GM23338 (cell line): Measurements from ENCODE around the gene LRRIQ4. TPM values are rescaled to one million over a fixed set of nuclear protein-coding genes. Genes with fewer than 3 reads are reported as not detected.

Experiments used
- ATAC-seq: fragments of 200-7000 bp; cut with Tn5 transposase; 3 replicates; pipeline ENCODE4 v1.9.1; 2020
- DNase-seq: peaks from one replicate; pipeline ENCODE4 v3.0.0-alpha.2; 2015; ENCODE audit warnings: low spot score
- H2AFZ ChIP-seq: fragments of 200-600 bp; sonication (generic); 2 replicates; pipeline ENCODE4 v1.8.0; 2016; ENCODE audit warnings: antibody characterized with exemption, mild to moderate bottlenecking, moderate library complexity
- H3F3A ChIP-seq: fragments of 200-600 bp; sonication (generic); replicated peaks from 2 replicates; pipeline ENCODE4 v1.8.0; 2017; ENCODE audit warnings: antibody characterized with exemption, mixed run types, low read depth
- H3K27ac ChIP-seq: fragments of 200-600 bp; sonication (generic); 2 replicates; pipeline ENCODE4 v1.6.1; 2016; ENCODE audit warnings: low read depth
- H3K27me3 ChIP-seq: fragments of 200-600 bp; sonication (generic); 2 replicates; pipeline ENCODE4 v1.8.0; 2016; ENCODE audit warnings: mild to moderate bottlenecking, mixed run types, moderate library complexity; ENCODE audit not compliant: insufficient read depth
- H3K36me3 ChIP-seq: fragments of 200-600 bp; sonication (generic); 2 replicates; pipeline ENCODE4 v1.8.0; 2016; ENCODE audit warnings: mild to moderate bottlenecking; ENCODE audit not compliant: insufficient read depth
- H3K4me1 ChIP-seq: fragments of 200-600 bp; sonication (generic); 2 replicates; pipeline ENCODE4 v1.8.0; 2016; ENCODE audit warnings: mild to moderate bottlenecking, moderate library complexity; ENCODE audit not compliant: insufficient read depth
- H3K4me2 ChIP-seq: fragments of 200-600 bp; sonication (generic); 2 replicates; pipeline ENCODE4 v1.7.1; 2017; ENCODE audit warnings: mixed run types
- H3K4me3 ChIP-seq: fragments of 200-600 bp; sonication (generic); 2 replicates; pipeline ENCODE4 v1.6.1; 2016; ENCODE audit warnings: mixed run types
- H3K79me2 ChIP-seq: fragments of 200-600 bp; sonication (generic); replicated peaks from 2 replicates; pipeline ENCODE4 v1.8.0; 2017; ENCODE audit warnings: mild to moderate bottlenecking; ENCODE audit not compliant: insufficient read depth
- H3K9me2 ChIP-seq: fragments of 200-600 bp; sonication (generic); 2 replicates; pipeline ENCODE4 v1.8.0; 2017; ENCODE audit not compliant: insufficient read depth
- H4K20me1 ChIP-seq: fragments of 200-600 bp; sonication (generic); replicated peaks from 2 replicates; pipeline ENCODE4 v1.8.0; 2017; ENCODE audit warnings: mild to moderate bottlenecking; ENCODE audit not compliant: insufficient read depth
- H3K27ac Mint-ChIP-seq: 2 replicates; pipeline ENCODE4 v1.8.0; 2020; ENCODE audit warnings: inconsistent platforms, mild to moderate bottlenecking, moderate library complexity, mixed read lengths
- H3K27me3 Mint-ChIP-seq: 3 replicates; pipeline ENCODE4 v1.8.0; 2022; ENCODE audit warnings: low read depth, mild to moderate bottlenecking, moderate library complexity, mixed read lengths, inconsistent platforms; ENCODE audit not compliant: insufficient read depth, poor library complexity
- H3K36me3 Mint-ChIP-seq: 3 replicates; pipeline ENCODE4 v1.8.0; 2021; ENCODE audit warnings: low read depth, mild to moderate bottlenecking, inconsistent platforms, moderate library complexity, mixed read lengths
- H3K4me1 Mint-ChIP-seq: 3 replicates; pipeline ENCODE4 v1.8.0; 2020; ENCODE audit warnings: mild to moderate bottlenecking, inconsistent platforms, mixed read lengths
- H3K4me3 Mint-ChIP-seq: 3 replicates; pipeline ENCODE4 v1.8.0; 2021; ENCODE audit warnings: moderate library complexity, mild to moderate bottlenecking, inconsistent platforms, mixed read lengths
- H3K9me3 Mint-ChIP-seq: 3 replicates; pipeline ENCODE4 v1.8.0; 2020; ENCODE audit warnings: moderate library complexity, mild to moderate bottlenecking, inconsistent platforms, mixed read lengths
- CREB1 ChIP-seq: fragments of 250-450 bp; sonication (Bioruptor Pico); IDR thresholded peaks from 2 replicates; pipeline ENCODE4 v1.5.0; 2020; ENCODE audit warnings: low read depth, mild to moderate bottlenecking, moderate library complexity
- CTCF ChIP-seq, 2 experiments: fragments of 200-600 bp in 1 of 2; sonication (generic) in 1 of 2; conservative IDR thresholded peaks; 2 replicates each; pipeline versions ENCODE4 v1.5.1 to v1.6.1; 2016 to 2017; ENCODE audit warnings: antibody characterized with exemption in 2 of 2, low read depth in 2 of 2, mild to moderate bottlenecking in 2 of 2, moderate library complexity in 1 of 2
- EZH2 ChIP-seq: fragments of 200-600 bp; sonication (generic); IDR thresholded peaks from one replicate; pipeline ENCODE4 v1.8.0; 2017; ENCODE audit warnings: antibody characterized with exemption, mild to moderate bottlenecking, low read depth; ENCODE audit not compliant: unreplicated experiment
- EZH2phosphoT487 ChIP-seq: fragments of 200-600 bp; sonication (generic); IDR thresholded peaks from one replicate; pipeline ENCODE4 v1.8.1; 2018; ENCODE audit warnings: antibody characterized with exemption; ENCODE audit not compliant: unreplicated experiment
- JUNB ChIP-seq: IDR thresholded peaks from one replicate; pipeline ENCODE4 v1.6.1; 2016; ENCODE audit warnings: antibody characterized with exemption; ENCODE audit not compliant: unreplicated experiment
- NANOG ChIP-seq: IDR thresholded peaks from 2 replicates; pipeline ENCODE4 v1.6.1; 2016; ENCODE audit warnings: antibody characterized with exemption, borderline replicate concordance
- POLR2AphosphoS5 ChIP-seq: IDR thresholded peaks from 2 replicates; pipeline ENCODE4 v1.6.1; 2016; ENCODE audit warnings: antibody characterized with exemption, low read depth
- STAT1 ChIP-seq: IDR thresholded peaks from one replicate; pipeline ENCODE4 v1.6.1; 2016; ENCODE audit warnings: antibody characterized with exemption; ENCODE audit not compliant: unreplicated experiment
- ZNF114 ChIP-seq: fragments of 250-450 bp; sonication (Bioruptor Pico); IDR thresholded peaks from 2 replicates; pipeline ENCODE4 v1.5.0; 2020; ENCODE audit warnings: mild to moderate bottlenecking, moderate library complexity
- ZNF331 ChIP-seq: fragments of 250-450 bp; sonication (Bioruptor Pico); IDR thresholded peaks from 2 replicates; pipeline ENCODE4 v1.5.0; 2020; ENCODE audit warnings: low read depth, mild to moderate bottlenecking, moderate library complexity
- polyA plus RNA-seq: library from polyadenylated mRNA; unstranded; fragments of >200 nt; fragmentation: Nextera tagmentation; extraction: Ambion mirVana; gene quantifications from 2 replicates; pipeline ENCODE4 v1.2.1, GENCODE V29; 2016
- total RNA-seq: library from RNA; depleted of rRNA; stranded (reverse); fragments of >200 nt; shearing (Covaris generic); gene quantifications from 2 replicates; pipeline ENCODE4 v1.2.3, GENCODE V29; 2014
- TF ChIP-seq, protein P1 (sequence below): IDR thresholded peaks from 2 replicates; pipeline ENCODE4 v1.6.1; 2016; ENCODE audit warnings: antibody characterized with exemption
- TF ChIP-seq, protein P2 (sequence below): IDR thresholded peaks from one replicate; pipeline ENCODE4 v1.6.1; 2018; ENCODE audit warnings: antibody characterized with exemption; ENCODE audit not compliant: unreplicated experiment

Gene LRRIQ4
- total and polyA plus RNA-seq, 2 experiments from 2014 or later, result 0.29 TPM; not detected in 1

- no peaks in the 10 kb centered on the region for H4K20me1 ChIP-seq
- DNase-seq (no peak), ATAC-seq (no peak)
- no peaks in the 10 kb centered on the region for H3K36me3 ChIP-seq
- no peak overlapping the region for H3K4me3 ChIP-seq
- no peak overlapping the region for H3K4me3 Mint-ChIP-seq
- H3K9me2 ChIP-seq, result no peaks in the 10 kb centered on the region
- peaks cover 1% of the 10 kb centered on the region for H3K27me3 Mint-ChIP-seq
- H3K27ac Mint-ChIP-seq, result no peak overlapping the region
- no peaks in the 10 kb centered on the region for H3K79me2 ChIP-seq
- no peak for TF ChIP-seq ZNF114 (CRISPR knock-in tag)
- TF ChIP-seq, protein P1, sequence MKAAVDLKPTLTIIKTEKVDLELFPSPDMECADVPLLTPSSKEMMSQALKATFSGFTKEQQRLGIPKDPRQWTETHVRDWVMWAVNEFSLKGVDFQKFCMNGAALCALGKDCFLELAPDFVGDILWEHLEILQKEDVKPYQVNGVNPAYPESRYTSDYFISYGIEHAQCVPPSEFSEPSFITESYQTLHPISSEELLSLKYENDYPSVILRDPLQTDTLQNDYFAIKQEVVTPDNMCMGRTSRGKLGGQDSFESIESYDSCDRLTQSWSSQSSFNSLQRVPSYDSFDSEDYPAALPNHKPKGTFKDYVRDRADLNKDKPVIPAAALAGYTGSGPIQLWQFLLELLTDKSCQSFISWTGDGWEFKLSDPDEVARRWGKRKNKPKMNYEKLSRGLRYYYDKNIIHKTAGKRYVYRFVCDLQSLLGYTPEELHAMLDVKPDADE, result no peak
- TF ChIP-seq EZH2, result no peak
- no peak for TF ChIP-seq EZH2phosphoT487
- no peak for TF ChIP-seq POLR2AphosphoS5
- no peak for TF ChIP-seq NANOG
- H2AFZ ChIP-seq, result no peak overlapping the region
- H3K9me3 Mint-ChIP-seq, result no peaks in the 10 kb centered on the region; the same call in 2 of the 3 replicates
- no peaks in the 10 kb centered on the region; the same call in 2 of the 3 replicates for H3K4me1 Mint-ChIP-seq
- no peaks in the 10 kb centered on the region for H3K27me3 ChIP-seq
- H3K4me2 ChIP-seq, result no peak overlapping the region
- no peaks in the 10 kb centered on the region for H3F3A ChIP-seq
- H3K36me3 Mint-ChIP-seq, result no peaks in the 10 kb centered on the region
- no peaks in the 10 kb centered on the region for H3K4me1 ChIP-seq
- no peak overlapping the region for H3K27ac ChIP-seq
Measured at GRCh38 chr3:169848741-169849140, 36.1 kb downstream of the LRRIQ4 start.

DNA sequence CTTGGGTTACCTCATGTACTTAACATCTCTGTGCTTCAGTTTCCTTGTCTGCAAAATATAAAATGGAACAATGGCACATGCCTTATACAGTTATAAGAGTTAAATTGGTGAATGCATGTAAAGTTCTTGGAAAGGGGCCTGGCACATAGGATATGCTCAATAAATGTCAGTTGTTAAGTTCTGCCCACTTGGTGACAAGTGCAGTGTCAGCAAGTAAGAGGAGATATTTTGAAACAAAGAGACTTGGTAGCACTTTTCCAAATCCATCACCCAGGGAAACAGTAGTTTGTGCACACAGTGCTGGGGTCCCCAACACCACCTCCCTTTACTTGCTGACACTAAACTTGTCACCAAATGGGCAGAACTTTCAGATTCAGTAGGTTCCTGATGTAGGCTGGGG, 37.9 kb downstream of the LRRIQ4 start:
- Mint-ChIP-seq H3K27ac (no peak overlapping the region), H3K36me3 (no peaks in the 10 kb centered on the region)
- TF ChIP-seq, protein P2, sequence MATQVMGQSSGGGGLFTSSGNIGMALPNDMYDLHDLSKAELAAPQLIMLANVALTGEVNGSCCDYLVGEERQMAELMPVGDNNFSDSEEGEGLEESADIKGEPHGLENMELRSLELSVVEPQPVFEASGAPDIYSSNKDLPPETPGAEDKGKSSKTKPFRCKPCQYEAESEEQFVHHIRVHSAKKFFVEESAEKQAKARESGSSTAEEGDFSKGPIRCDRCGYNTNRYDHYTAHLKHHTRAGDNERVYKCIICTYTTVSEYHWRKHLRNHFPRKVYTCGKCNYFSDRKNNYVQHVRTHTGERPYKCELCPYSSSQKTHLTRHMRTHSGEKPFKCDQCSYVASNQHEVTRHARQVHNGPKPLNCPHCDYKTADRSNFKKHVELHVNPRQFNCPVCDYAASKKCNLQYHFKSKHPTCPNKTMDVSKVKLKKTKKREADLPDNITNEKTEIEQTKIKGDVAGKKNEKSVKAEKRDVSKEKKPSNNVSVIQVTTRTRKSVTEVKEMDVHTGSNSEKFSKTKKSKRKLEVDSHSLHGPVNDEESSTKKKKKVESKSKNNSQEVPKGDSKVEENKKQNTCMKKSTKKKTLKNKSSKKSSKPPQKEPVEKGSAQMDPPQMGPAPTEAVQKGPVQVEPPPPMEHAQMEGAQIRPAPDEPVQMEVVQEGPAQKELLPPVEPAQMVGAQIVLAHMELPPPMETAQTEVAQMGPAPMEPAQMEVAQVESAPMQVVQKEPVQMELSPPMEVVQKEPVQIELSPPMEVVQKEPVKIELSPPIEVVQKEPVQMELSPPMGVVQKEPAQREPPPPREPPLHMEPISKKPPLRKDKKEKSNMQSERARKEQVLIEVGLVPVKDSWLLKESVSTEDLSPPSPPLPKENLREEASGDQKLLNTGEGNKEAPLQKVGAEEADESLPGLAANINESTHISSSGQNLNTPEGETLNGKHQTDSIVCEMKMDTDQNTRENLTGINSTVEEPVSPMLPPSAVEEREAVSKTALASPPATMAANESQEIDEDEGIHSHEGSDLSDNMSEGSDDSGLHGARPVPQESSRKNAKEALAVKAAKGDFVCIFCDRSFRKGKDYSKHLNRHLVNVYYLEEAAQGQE, result no peak
- TF ChIP-seq JUNB (no peak), EZH2 (no peak), CTCF (conservative IDR thresholded peaks at IDR 0.05; ENCODE audit: low read depth in 2 of 2) (no peak), ZNF331 (CRISPR knock-in tag) (no peak), ZNF114 (CRISPR knock-in tag) (no peak), POLR2AphosphoS5 (no peak), NANOG (no peak), STAT1 (no peak), CREB1 (CRISPR knock-in tag) (no peak)

More for the DNA sequence above, 37.9 kb downstream of the LRRIQ4 start:
- ATAC-seq (no peak), DNase-seq (no peak)
- H3K9me3 Mint-ChIP-seq, result no peaks in the 10 kb centered on the region; the same call in 2 of the 3 replicates
- Histone ChIP-seq H3K36me3 (no peaks in the 10 kb centered on the region), H3K9me2 (no peaks in the 10 kb centered on the region), H3K4me3 (no peak overlapping the region), H3K27ac (no peak overlapping the region), H3K4me2 (no peak overlapping the region), H4K20me1 (no peaks in the 10 kb centered on the region), H3F3A (no peaks in the 10 kb centered on the region), H3K4me1 (no peaks in the 10 kb centered on the region), H3K79me2 (no peaks in the 10 kb centered on the region), H3K27me3 (no peaks in the 10 kb centered on the region), H2AFZ (no peak overlapping the region)
- H3K27me3 Mint-ChIP-seq, result peaks cover 1% of the 10 kb centered on the region
- H3K4me1 Mint-ChIP-seq, result no peaks in the 10 kb centered on the region; the same call in 2 of the 3 replicates
- no peak overlapping the region for H3K4me3 Mint-ChIP-seq
